Nephron progenitor cell (in vitro differentiated cells): Measurements from ENCODE around the gene SIPA1L2.

ENCODE experiments used
- DNase-seq: peaks from one replicate; pipeline ENCODE4 v3.0.0; 2021
- H3K27ac Mint-ChIP-seq: 2 replicates; pipeline ENCODE4 v1.8.0; 2021; ENCODE audit warnings: mild to moderate bottlenecking, moderate library complexity, mixed read lengths
- H3K27me3 Mint-ChIP-seq: 2 replicates; pipeline ENCODE4 v1.8.0; 2021; ENCODE audit warnings: mild to moderate bottlenecking, low read depth, mixed read lengths; ENCODE audit not compliant: poor library complexity
- H3K36me3 Mint-ChIP-seq: 2 replicates; pipeline ENCODE4 v1.8.0; 2021; ENCODE audit warnings: low read depth, mixed read lengths
- H3K4me1 Mint-ChIP-seq: 2 replicates; pipeline ENCODE4 v1.8.0; 2021; ENCODE audit warnings: mixed read lengths
- H3K4me3 Mint-ChIP-seq: 2 replicates; pipeline ENCODE4 v1.8.0; 2021; ENCODE audit warnings: mild to moderate bottlenecking, moderate library complexity, mixed read lengths
- H3K9me3 Mint-ChIP-seq: 2 replicates; pipeline ENCODE4 v1.8.0; 2021; ENCODE audit warnings: mild to moderate bottlenecking, moderate library complexity, mixed read lengths
- CTCF ChIP-seq: fragments of 200-600 bp; sonication (generic); IDR thresholded peaks from 2 replicates; pipeline ENCODE4 v1.5.0; 2021; ENCODE audit warnings: antibody characterized with exemption

SIPA1L2 gene

GRCh38 chr1:232610192-232610901, 19.6 kb downstream of the SIPA1L2 start:
- Mint-ChIP-seq H3K4me3 (no peak overlapping the region), H3K9me3 (no peaks in the 10 kb centered on the region), H3K27ac (no peak overlapping the region), H3K4me1 (peaks cover 14% of the 10 kb centered on the region), H3K36me3 (peaks cover 20% of the 10 kb centered on the region), H3K27me3 (peaks cover 3% of the 10 kb centered on the region)
- DNase-seq, result no peak
- no peak for TF ChIP-seq CTCF

GRCh38 chr1:232608427-232608826, 21.5 kb downstream of the SIPA1L2 start:
- no peak for DNase-seq
- no peak for TF ChIP-seq CTCF
- H3K27ac Mint-ChIP-seq, result no peak overlapping the region
- no peaks in the 10 kb centered on the region for H3K4me1 Mint-ChIP-seq
- H3K36me3 Mint-ChIP-seq, result peaks cover 35% of the 10 kb centered on the region
- H3K27me3 Mint-ChIP-seq, result peaks cover 7% of the 10 kb centered on the region
- peaks cover 11% of the 10 kb centered on the region for H3K9me3 Mint-ChIP-seq
- H3K4me3 Mint-ChIP-seq, result no peak overlapping the region

GRCh38 chr1:232602622-232603021, 27.3 kb downstream of the SIPA1L2 start:
- H3K4me3 Mint-ChIP-seq, result no peak overlapping the region
- no peak overlapping the region for H3K27ac Mint-ChIP-seq
- no peak for DNase-seq
- peaks cover 7% of the 10 kb centered on the region for H3K27me3 Mint-ChIP-seq
- H3K36me3 Mint-ChIP-seq, result peaks cover 30% of the 10 kb centered on the region
- no peak for TF ChIP-seq CTCF
- peaks cover 21% of the 10 kb centered on the region for H3K9me3 Mint-ChIP-seq
- peaks cover 20% of the 10 kb centered on the region for H3K4me1 Mint-ChIP-seq

- no peak overlapping the region for H3K27ac Mint-ChIP-seq
- peaks cover 10% of the 10 kb centered on the region for H3K27me3 Mint-ChIP-seq
- TF ChIP-seq CTCF, result no peak
- no peak for DNase-seq
- peaks cover 34% of the 10 kb centered on the region for H3K4me1 Mint-ChIP-seq
- peaks cover 21% of the 10 kb centered on the region for H3K9me3 Mint-ChIP-seq
- no peak overlapping the region for H3K4me3 Mint-ChIP-seq
- H3K36me3 Mint-ChIP-seq, result peaks cover 27% of the 10 kb centered on the region
Observed at GRCh38 chr1:232600424-232601258, 29.3 kb downstream of the SIPA1L2 start.

GRCh38 chr1:232599178-232600041, 30.5 kb downstream of the SIPA1L2 start:
- peaks cover 10% of the 10 kb centered on the region for H3K27me3 Mint-ChIP-seq
- no peak overlapping the region for H3K27ac Mint-ChIP-seq
- peaks cover 18% of the 10 kb centered on the region for H3K36me3 Mint-ChIP-seq
- peaks cover 14% of the 10 kb centered on the region for H3K9me3 Mint-ChIP-seq
- H3K4me3 Mint-ChIP-seq, result no peak overlapping the region
- DNase-seq, result no peak
- H3K4me1 Mint-ChIP-seq, result peaks cover 46% of the 10 kb centered on the region
- TF ChIP-seq CTCF, result no peak
